ENCODE measurements around the gene AQR. TPM values are rescaled to one million over a fixed set of nuclear protein-coding genes. Genes with fewer than 3 reads are reported as not detected.

The AQR gene
- total and polyA plus RNA-seq, 2 experiments from 2014 or later: 42.3 to 67.3 TPM

DNA sequence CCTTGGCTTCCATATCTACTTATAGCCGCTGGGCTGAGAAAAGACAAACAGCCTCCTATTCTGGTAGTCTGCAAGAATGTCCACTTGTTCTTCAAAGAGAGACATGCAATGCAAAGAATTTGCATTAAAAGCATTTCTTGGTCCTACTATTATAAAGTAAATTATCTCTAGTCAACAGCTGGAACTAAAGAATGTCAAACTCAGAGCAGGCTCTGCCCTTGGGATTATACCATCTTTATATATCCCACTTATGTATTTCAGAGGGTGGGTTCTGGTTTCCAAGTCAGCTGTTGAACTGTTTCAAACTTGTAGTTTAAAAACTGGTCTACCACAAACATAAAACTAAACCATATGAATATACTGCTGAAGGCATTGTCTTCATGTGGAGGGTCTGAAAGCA is 167.2 kb downstream of the AQR start:
- H3K36me3 ChIP-seq (ENCODE audit: insufficient read depth): no peaks in the 10 kb centered on the region
- no peak overlapping the region for H3K4me3 ChIP-seq
- no peak overlapping the region for H3K4me2 ChIP-seq
- H3K79me2 ChIP-seq (replicated peaks; ENCODE audit: insufficient read depth): no peaks in the 10 kb centered on the region
- 0 out of 2 replicates have a peak, but pooled peaks cover 4% of the 10 kb centered on the region for H3K9me2 ChIP-seq (ENCODE audit: insufficient read depth)
- H3K27me3 ChIP-seq (ENCODE audit: insufficient read depth): no peaks in the 10 kb centered on the region
- Mint-ChIP-seq H3K36me3 (ENCODE audit: low read depth) (peaks cover 6% of the 10 kb centered on the region; the same call in 1 of the 3 replicates), H3K27me3 (ENCODE audit: insufficient read depth, low read depth, poor library complexity) (no peaks in the 10 kb centered on the region), H3K9me3 (peaks cover 6% of the 10 kb centered on the region), H3K4me3 (no peak overlapping the region), H3K4me1 (peaks cover 14% of the 10 kb centered on the region), H3K27ac (no peak overlapping the region)
- DNase-seq (ENCODE audit: low spot score): no peak
- no peak for ATAC-seq
- H2AFZ ChIP-seq: no peak overlapping the region
- no peaks in the 10 kb centered on the region for H3F3A ChIP-seq (replicated peaks; ENCODE audit: low read depth)
- peaks cover 9% of the 10 kb centered on the region; the same call in 1 of the 2 replicates for H3K4me1 ChIP-seq (ENCODE audit: insufficient read depth)
- no peak overlapping the region for H3K27ac ChIP-seq (ENCODE audit: low read depth)
- no peaks in the 10 kb centered on the region for H4K20me1 ChIP-seq (replicated peaks; ENCODE audit: insufficient read depth)
- no peak for TF ChIP-seq STAT1 (IDR thresholded peaks at IDR 0.05; ENCODE audit: unreplicated experiment)
- no peak for TF ChIP-seq JUNB (IDR thresholded peaks at IDR 0.05; ENCODE audit: unreplicated experiment)
- no peak for TF ChIP-seq ETS1 (IDR thresholded peaks at IDR 0.05)
- no peak for TF ChIP-seq POLR2AphosphoS5 (IDR thresholded peaks at IDR 0.05; ENCODE audit: low read depth)
- no peak for TF ChIP-seq ZNF114 (CRISPR knock-in tag; IDR thresholded peaks at IDR 0.05)
- no peak for TF ChIP-seq CREB1 (CRISPR knock-in tag; IDR thresholded peaks at IDR 0.05; ENCODE audit: low read depth)
- TF ChIP-seq ZNF462 (CRISPR knock-in tag; IDR thresholded peaks at IDR 0.05): no peak
- no peak for TF ChIP-seq NANOG (IDR thresholded peaks at IDR 0.05; ENCODE audit: borderline replicate concordance)
- no peak for TF ChIP-seq REST (IDR thresholded peaks at IDR 0.05; ENCODE audit: unreplicated experiment)
- TF ChIP-seq EZH2 (IDR thresholded peaks at IDR 0.05; ENCODE audit: low read depth, unreplicated experiment): no peak
- TF ChIP-seq ZNF331 (CRISPR knock-in tag; IDR thresholded peaks at IDR 0.05; ENCODE audit: low read depth): no peak
- TF ChIP-seq EZH2phosphoT487 (IDR thresholded peaks at IDR 0.05; ENCODE audit: unreplicated experiment): no peak
- TF ChIP-seq, protein P1, sequence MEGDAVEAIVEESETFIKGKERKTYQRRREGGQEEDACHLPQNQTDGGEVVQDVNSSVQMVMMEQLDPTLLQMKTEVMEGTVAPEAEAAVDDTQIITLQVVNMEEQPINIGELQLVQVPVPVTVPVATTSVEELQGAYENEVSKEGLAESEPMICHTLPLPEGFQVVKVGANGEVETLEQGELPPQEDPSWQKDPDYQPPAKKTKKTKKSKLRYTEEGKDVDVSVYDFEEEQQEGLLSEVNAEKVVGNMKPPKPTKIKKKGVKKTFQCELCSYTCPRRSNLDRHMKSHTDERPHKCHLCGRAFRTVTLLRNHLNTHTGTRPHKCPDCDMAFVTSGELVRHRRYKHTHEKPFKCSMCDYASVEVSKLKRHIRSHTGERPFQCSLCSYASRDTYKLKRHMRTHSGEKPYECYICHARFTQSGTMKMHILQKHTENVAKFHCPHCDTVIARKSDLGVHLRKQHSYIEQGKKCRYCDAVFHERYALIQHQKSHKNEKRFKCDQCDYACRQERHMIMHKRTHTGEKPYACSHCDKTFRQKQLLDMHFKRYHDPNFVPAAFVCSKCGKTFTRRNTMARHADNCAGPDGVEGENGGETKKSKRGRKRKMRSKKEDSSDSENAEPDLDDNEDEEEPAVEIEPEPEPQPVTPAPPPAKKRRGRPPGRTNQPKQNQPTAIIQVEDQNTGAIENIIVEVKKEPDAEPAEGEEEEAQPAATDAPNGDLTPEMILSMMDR (conservative IDR thresholded peaks at IDR 0.05; ENCODE audit: low read depth in 2 of 2): no peak

Measured in GM23338 (cell line).